ENCODE data around the gene C17orf100. TPM values are rescaled to one million over a fixed set of nuclear protein-coding genes. Genes with fewer than 3 reads are reported as not detected.

Gene C17orf100
- total and polyA plus RNA-seq, 2 of the 13 experiments (the other 11 are each of a cell fraction or from before 2014, with no cell fraction given), result 3.6 to 8.7 TPM

DNA sequence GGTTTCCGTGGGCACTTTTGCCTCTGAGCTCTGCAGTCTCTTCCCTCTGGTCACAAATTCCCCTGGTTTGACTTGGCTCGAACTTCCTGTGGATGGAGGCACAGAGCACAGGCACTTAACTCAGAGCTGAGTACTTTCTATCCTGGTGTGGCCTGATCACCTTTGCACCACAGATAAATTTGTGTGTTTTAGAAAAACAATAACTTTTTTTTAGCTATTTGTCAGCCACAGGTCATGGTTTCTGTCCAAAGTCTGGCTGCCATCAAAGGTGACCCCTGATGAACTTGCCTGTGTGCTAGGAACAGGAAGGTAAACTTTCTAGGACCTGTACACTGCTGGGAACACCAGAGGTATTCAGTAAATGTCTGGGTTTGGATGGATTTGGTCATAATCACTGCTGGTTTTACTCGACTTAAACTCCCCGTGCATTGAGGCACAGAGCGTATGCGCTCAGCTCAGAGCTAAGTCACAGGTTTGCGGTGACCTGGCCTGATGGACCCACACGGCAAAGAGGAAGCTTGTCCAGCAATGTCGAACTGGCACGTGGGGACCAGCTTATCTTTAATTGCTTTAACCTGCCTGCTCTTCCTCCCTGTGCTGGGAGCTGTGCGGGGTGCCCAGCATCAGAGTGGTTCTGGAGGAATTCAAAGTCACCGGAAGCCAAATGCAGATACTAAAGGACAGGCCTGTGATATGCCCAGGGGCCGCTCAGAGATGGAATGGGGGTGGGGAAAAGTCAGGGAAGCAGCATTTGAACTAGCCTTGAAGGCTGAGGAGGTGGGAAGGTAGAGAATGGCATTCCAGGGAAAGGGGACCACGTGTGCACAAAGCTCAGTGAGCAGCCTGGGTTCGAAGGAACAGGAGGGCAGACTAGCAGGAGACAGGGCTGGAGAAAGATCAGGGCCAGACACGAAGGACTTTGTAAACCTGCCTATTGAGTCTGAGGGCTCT lies 48.7 kb downstream of the C17orf100 start (continued):
- TF ChIP-seq, protein P1, sequence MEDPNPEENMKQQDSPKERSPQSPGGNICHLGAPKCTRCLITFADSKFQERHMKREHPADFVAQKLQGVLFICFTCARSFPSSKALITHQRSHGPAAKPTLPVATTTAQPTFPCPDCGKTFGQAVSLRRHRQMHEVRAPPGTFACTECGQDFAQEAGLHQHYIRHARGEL (CRISPR knock-in tag; IDR thresholded peaks at IDR 0.05), result no peak
- peak; percentile 48; the same call in 1 of the 2 replicates for TF ChIP-seq ZNF616 (CRISPR knock-in tag; IDR thresholded peaks at IDR 0.05; ENCODE audit: low read depth)
- peak; percentile 85 for TF ChIP-seq HOMEZ (CRISPR knock-in tag; IDR thresholded peaks at IDR 0.05; ENCODE audit: low read depth)
- TF ChIP-seq ZNF766 (CRISPR knock-in tag; IDR thresholded peaks at IDR 0.05; ENCODE audit: borderline replicate concordance), result peak; percentile 27; the same call in 1 of the 2 replicates
- TF ChIP-seq TP53 (CRISPR knock-in tag; conservative IDR thresholded peaks at IDR 0.05), result no peak; the same call in 1 of the 2 replicates
- TF ChIP-seq NFE2L2 (IDR thresholded peaks at IDR 0.05; ENCODE audit: low read length), result no peak
- peak; percentile 99 for TF ChIP-seq NCOR1 (IDR thresholded peaks at IDR 0.05; ENCODE audit: borderline replicate concordance, low read length)
- TF ChIP-seq ZNF362 (CRISPR knock-in tag; IDR thresholded peaks at IDR 0.05; ENCODE audit: borderline replicate concordance), result peak; percentile 98
- no peak; the same call in 1 of the 2 replicates for TF ChIP-seq ZNF792 (CRISPR knock-in tag; IDR thresholded peaks at IDR 0.05)
- TF ChIP-seq FIP1L1 (IDR thresholded peaks at IDR 0.05; ENCODE audit: borderline replicate concordance, insufficient read depth, low read depth, low read length), result no peak
- peak; percentile 57; the same call in 1 of the 2 replicates for TF ChIP-seq FUBP1 (CRISPR knock-in tag; IDR thresholded peaks at IDR 0.05; ENCODE audit: borderline replicate concordance)
- TF ChIP-seq, protein P2, sequence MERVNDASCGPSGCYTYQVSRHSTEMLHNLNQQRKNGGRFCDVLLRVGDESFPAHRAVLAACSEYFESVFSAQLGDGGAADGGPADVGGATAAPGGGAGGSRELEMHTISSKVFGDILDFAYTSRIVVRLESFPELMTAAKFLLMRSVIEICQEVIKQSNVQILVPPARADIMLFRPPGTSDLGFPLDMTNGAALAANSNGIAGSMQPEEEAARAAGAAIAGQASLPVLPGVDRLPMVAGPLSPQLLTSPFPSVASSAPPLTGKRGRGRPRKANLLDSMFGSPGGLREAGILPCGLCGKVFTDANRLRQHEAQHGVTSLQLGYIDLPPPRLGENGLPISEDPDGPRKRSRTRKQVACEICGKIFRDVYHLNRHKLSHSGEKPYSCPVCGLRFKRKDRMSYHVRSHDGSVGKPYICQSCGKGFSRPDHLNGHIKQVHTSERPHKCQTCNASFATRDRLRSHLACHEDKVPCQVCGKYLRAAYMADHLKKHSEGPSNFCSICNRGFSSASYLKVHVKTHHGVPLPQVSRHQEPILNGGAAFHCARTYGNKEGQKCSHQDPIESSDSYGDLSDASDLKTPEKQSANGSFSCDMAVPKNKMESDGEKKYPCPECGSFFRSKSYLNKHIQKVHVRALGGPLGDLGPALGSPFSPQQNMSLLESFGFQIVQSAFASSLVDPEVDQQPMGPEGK (CRISPR knock-in tag; IDR thresholded peaks at IDR 0.05), result peak; percentile 71
- TF ChIP-seq TCF7L2 (IDR thresholded peaks at IDR 0.05; ENCODE audit: low read depth, low read length), result peak; percentile 74; the same call in 1 of the 2 replicates
- TF ChIP-seq, protein P3, sequence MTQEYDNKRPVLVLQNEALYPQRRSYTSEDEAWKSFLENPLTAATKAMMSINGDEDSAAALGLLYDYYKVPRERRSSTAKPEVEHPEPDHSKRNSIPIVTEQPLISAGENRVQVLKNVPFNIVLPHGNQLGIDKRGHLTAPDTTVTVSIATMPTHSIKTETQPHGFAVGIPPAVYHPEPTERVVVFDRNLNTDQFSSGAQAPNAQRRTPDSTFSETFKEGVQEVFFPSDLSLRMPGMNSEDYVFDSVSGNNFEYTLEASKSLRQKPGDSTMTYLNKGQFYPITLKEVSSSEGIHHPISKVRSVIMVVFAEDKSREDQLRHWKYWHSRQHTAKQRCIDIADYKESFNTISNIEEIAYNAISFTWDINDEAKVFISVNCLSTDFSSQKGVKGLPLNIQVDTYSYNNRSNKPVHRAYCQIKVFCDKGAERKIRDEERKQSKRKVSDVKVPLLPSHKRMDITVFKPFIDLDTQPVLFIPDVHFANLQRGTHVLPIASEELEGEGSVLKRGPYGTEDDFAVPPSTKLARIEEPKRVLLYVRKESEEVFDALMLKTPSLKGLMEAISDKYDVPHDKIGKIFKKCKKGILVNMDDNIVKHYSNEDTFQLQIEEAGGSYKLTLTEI (CRISPR knock-in tag; conservative IDR thresholded peaks at IDR 0.05), result no peak
- TF ChIP-seq NCOA1 (CRISPR knock-in tag; IDR thresholded peaks at IDR 0.05), result peak; percentile 94
- TF ChIP-seq FOXM1 (CRISPR knock-in tag; IDR thresholded peaks at IDR 0.05), result no peak
